Motor neuron (in vitro differentiated cells): Measurements from ENCODE around the gene SPEF2. TPM values are rescaled to one million over a fixed set of nuclear protein-coding genes. Genes with fewer than 3 reads are reported as not detected.
A peak's percentile ranks its signal among the peaks of the same experiment; 100 is the strongest.

Source experiments
- ATAC-seq, 8 experiments: fragments of 200-7000 bp; cut with Tn5 transposase; replicated peaks in 6 of 8; 2 replicates each; pipeline ENCODE4 v1.8.0; 2021; ENCODE audit warnings: mild to moderate bottlenecking in 8 of 8, moderate library complexity in 8 of 8
- H3K27ac ChIP-seq, 2 donors: fragments of 250-450 bp; sonication (Bioruptor Pico); 2 replicates each; pipeline ENCODE4 v1.9.0; 2021; ENCODE audit warnings: antibody characterized with exemption in 2 of 2, mild to moderate bottlenecking in 2 of 2, moderate library complexity in 1 of 2
- H3K4me1 ChIP-seq, 2 donors: fragments of 250-450 bp; sonication (Bioruptor Pico); replicated peaks in 1 of 2; 2 replicates each; pipeline ENCODE4 v1.6.1; 2021; ENCODE audit warnings: antibody characterized with exemption in 2 of 2, mild to moderate bottlenecking in 2 of 2, moderate library complexity in 1 of 2
- H3K4me3 ChIP-seq, 5 donors: fragments of 250-450 bp; sonication (Bioruptor Pico); 2 replicates each; pipeline ENCODE4 v1.9.0; 2021; ENCODE audit warnings: antibody characterized with exemption in 5 of 5, mild to moderate bottlenecking in 5 of 5, moderate library complexity in 4 of 5
- WGBS, 10 experiments: fragments of 450-650 bp; shearing (Covaris generic); methylation state at CpG; one replicate each; pipeline ENCODE4 v1.0.0; 2022; 5-methylcytosine and 5-hydroxymethylcytosine counted together
- in situ Hi-C, 9 experiments: fragments of 400-800 bp; cut with MboI; loops; one replicate each; pipeline ENCODE4 v1.15.0; 2021; ENCODE audit warnings: low sequenced_read_pairs in 9 of 9, low pct_unique_long_range_greater_than_20kb in 2 of 9; ENCODE audit not compliant: unreplicated experiment in 9 of 9
- total RNA-seq, 8 experiments: library from RNA; unstranded; fragments of 300-600 nt; gene quantifications; 2 replicates each; pipeline versions ENCODE4 v1.2.3 to v1.2.4, GENCODE V29; 2022

SPEF2 gene
- total RNA-seq, 8 experiments from 2014 or later: 3.3 to 31.7 (median 4.9) TPM

GRCh38 chr5:35745193-35745592 is 127.5 kb downstream of the SPEF2 start:
- WGBS, 10 experiments: 55 to 100% (median 91%) methylated on average over 2 to 4 of the region's 8 CpGs; no CpG with 5 or more reads in 6 of the 10 experiments
- in situ Hi-C loops: no loop called here
- Histone ChIP-seq H3K27ac (no peak overlapping the region), H3K4me1 (no peaks in the 10 kb centered on the region), H3K4me3 (no peak overlapping the region)
- no peak for ATAC-seq

- in situ Hi-C loops: no loop called here
- no peak overlapping the region for H3K27ac ChIP-seq
- no peak overlapping the region for H3K4me3 ChIP-seq
- ATAC-seq: no peak
- no peaks in the 10 kb centered on the region for H3K4me1 ChIP-seq
- WGBS, 10 experiments: 78 to 100% (median 95%) methylated on average over 1 to 2 of the region's 3 CpGs; no CpG with 5 or more reads in 4 of the 10 experiments
Observed at GRCh38 chr5:35745660-35746059, 128.0 kb downstream of the SPEF2 start.

GRCh38 chr5:35752012-35752411 is 134.3 kb downstream of the SPEF2 start:
- Histone ChIP-seq H3K4me3 (no peak overlapping the region), H3K4me1 (no peaks in the 10 kb centered on the region), H3K27ac (no peak overlapping the region)
- in situ Hi-C loops: no loop called here
- WGBS, 10 experiments: 69 to 96% (median 87%) methylated on average over 2 to 6 of the region's 6 CpGs; no CpG with 5 or more reads in 6 of the 10 experiments
- ATAC-seq: no peak

- no peak for ATAC-seq
- Histone ChIP-seq H3K4me3 (no peak overlapping the region), H3K4me1 (no peaks in the 10 kb centered on the region), H3K27ac (no peak overlapping the region)
- in situ Hi-C loops: no loop called here
- 14 to 75% (median 29%) methylated on average over 1 to 5 of the region's 5 CpGs; no CpG with 5 or more reads in 5 of the 10 experiments for WGBS, 10 experiments
Observed at GRCh38 chr5:35753500-35753899, 135.8 kb downstream of the SPEF2 start.

- H3K4me3 ChIP-seq: no peak overlapping the region
- no peak for ATAC-seq
- 0 to 57% (median 0%) methylated on average over 1 of the region's 1 CpG; no CpG with 5 or more reads in 1 of the 10 experiments for WGBS, 10 experiments
- H3K27ac ChIP-seq: no peak overlapping the region
- in situ Hi-C loops: no loop called here
- H3K4me1 ChIP-seq: no peaks in the 10 kb centered on the region
Observed at GRCh38 chr5:35754481-35754880, 136.8 kb downstream of the SPEF2 start.

GRCh38 chr5:35755966-35756365 is 138.3 kb downstream of the SPEF2 start:
- Histone ChIP-seq H3K27ac (no peak overlapping the region), H3K4me1 (no peaks in the 10 kb centered on the region), H3K4me3 (no peak overlapping the region)
- in situ Hi-C loops: no loop called here
- WGBS, 10 experiments: 20 to 100% (median 62%) methylated on average over 1 to 5 of the region's 5 CpGs
- peak in 3 of 8 experiments; percentile 47 to 75 (median 50) for ATAC-seq

GRCh38 chr5:35758151-35758724 is 140.6 kb downstream of the SPEF2 start:
- 0 to 100% (median 62%) methylated on average over 1 to 4 of the region's 5 CpGs; no CpG with 5 or more reads in 2 of the 10 experiments for WGBS, 10 experiments
- in situ Hi-C loops: no loop called here
- H3K27ac ChIP-seq: no peak overlapping the region
- no peaks in the 10 kb centered on the region for H3K4me1 ChIP-seq
- no peak for ATAC-seq
- H3K4me3 ChIP-seq: no peak overlapping the region

- no peak for ATAC-seq
- no peaks in the 10 kb centered on the region for H3K4me1 ChIP-seq
- in situ Hi-C loops: no loop called here
- no peak overlapping the region for H3K4me3 ChIP-seq
- 43 to 100% (median 92%) methylated on average over 1 to 4 of the region's 4 CpGs; no CpG with 5 or more reads in 2 of the 10 experiments for WGBS, 10 experiments
- no peak overlapping the region for H3K27ac ChIP-seq
Observed at GRCh38 chr5:35761541-35761940, 143.9 kb downstream of the SPEF2 start.

GRCh38 chr5:35762368-35762767 is 144.7 kb downstream of the SPEF2 start:
- WGBS, 10 experiments: 20 to 100% (median 67%) methylated on average over 1 to 3 of the region's 3 CpGs; no CpG with 5 or more reads in 1 of the 10 experiments
- Histone ChIP-seq H3K4me3 (no peak overlapping the region), H3K27ac (no peak overlapping the region), H3K4me1 (no peaks in the 10 kb centered on the region)
- ATAC-seq: no peak
- in situ Hi-C loops: no loop called here

GRCh38 chr5:35765921-35766320 is 148.3 kb downstream of the SPEF2 start:
- Histone ChIP-seq H3K4me3 (no peak overlapping the region), H3K4me1 (peaks cover 0 to 5% of the 10 kb centered on the region in 2 donors), H3K27ac (no peak overlapping the region)
- in situ Hi-C loops: no loop called here
- WGBS, 10 experiments: 0 to 100% (median 81%) methylated on average over 1 of the region's 1 CpG
- no peak for ATAC-seq

- in situ Hi-C loops: no loop called here
Observed at GRCh38 chr5:35771300-35771699, 153.6 kb downstream of the SPEF2 start.

GRCh38 chr5:35771839-35772238 is 154.2 kb downstream of the SPEF2 start:
- H3K4me3 ChIP-seq: no peak overlapping the region
- WGBS, 10 experiments: 0 to 93% (median 51%) methylated on average over 1 to 2 of the region's 2 CpGs; no CpG with 5 or more reads in 3 of the 10 experiments
- in situ Hi-C loops: no loop called here
- no peak overlapping the region for H3K27ac ChIP-seq
- ATAC-seq: no peak
- peaks cover 0 to 5% of the 10 kb centered on the region in 2 donors for H3K4me1 ChIP-seq

More at GRCh38 chr5:35771300-35771699, 153.6 kb downstream of the SPEF2 start:
- whole genome bisulfite sequencing, 10 experiments: 7 to 97% (median 81%) methylated on average over 2 to 6 of the region's 6 CpGs
- Histone ChIP-seq H3K27ac (no peak overlapping the region), H3K4me1 (peaks cover 0 to 5% of the 10 kb centered on the region in 2 donors), H3K4me3 (no peak overlapping the region)
- peak in 1 of 8 experiments; percentile 73 for ATAC-seq

- in situ Hi-C loops: no loop called here
- WGBS, 10 experiments: 44 to 100% (median 85%) methylated on average over 1 to 6 of the region's 6 CpGs
- Histone ChIP-seq H3K27ac (no peak overlapping the region), H3K4me1 (peaks cover 0 to 5% of the 10 kb centered on the region in 2 donors), H3K4me3 (no peak overlapping the region)
- ATAC-seq: no peak
Observed at GRCh38 chr5:35773967-35774366, 156.3 kb downstream of the SPEF2 start.

GRCh38 chr5:35776757-35777156 is 159.1 kb downstream of the SPEF2 start:
- ATAC-seq: no peak
- no peaks in the 10 kb centered on the region for H3K4me1 ChIP-seq
- H3K27ac ChIP-seq: no peak overlapping the region
- in situ Hi-C loops: loop anchor here in 3 of 9 experiments (25.0 kb wide), 1 partner anchor 136 kb away; no protein-coding TSS in a partner anchor
- no peak overlapping the region for H3K4me3 ChIP-seq
